ENCODE data around the gene APBA2.

GRCh38 chr15:28994142-28994830 lies 108.5 kb downstream of the APBA2 start:
- TF ChIP-seq CTCF (IDR thresholded peaks at IDR 0.05; ENCODE audit: low read length), result no peak
- no peak for TF ChIP-seq EZH2 (IDR thresholded peaks at IDR 0.05; ENCODE audit: borderline replicate concordance, low read length)

Data from OCI-LY1 (cell line).